DMS153 (cell line): ENCODE results near the gene TBC1D4.
"Not testable (repeated sequence)": the region's sequence is repeated elsewhere in the genome, so short reads cannot be mapped to it uniquely, and the experiment has no call there.

Source experiments
- DNase-seq: peaks from one replicate; lab custom pipeline; 2025; lab: John Stamatoyannopoulos, UW

The TBC1D4 gene

DNA sequence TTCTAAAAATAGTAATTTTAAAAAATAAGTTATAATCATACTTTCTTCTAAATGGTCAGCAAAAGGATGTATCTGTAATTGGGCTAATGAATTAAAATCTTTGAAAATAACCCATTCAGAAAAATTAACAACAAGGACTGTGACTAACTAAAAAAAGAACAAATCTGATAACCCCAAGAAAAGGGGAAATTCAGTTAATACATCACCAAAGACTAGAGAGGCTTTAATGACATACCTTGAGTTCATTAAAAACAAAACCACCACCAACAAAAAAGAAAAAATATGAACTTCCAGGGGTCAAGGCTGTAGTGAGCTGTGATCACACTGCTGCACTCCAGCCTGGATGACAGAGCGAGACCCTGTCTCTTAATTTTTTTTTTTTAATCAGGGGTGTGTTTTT is 121.8 kb downstream of the TBC1D4 start:
- DNase-seq: no peak

DNA sequence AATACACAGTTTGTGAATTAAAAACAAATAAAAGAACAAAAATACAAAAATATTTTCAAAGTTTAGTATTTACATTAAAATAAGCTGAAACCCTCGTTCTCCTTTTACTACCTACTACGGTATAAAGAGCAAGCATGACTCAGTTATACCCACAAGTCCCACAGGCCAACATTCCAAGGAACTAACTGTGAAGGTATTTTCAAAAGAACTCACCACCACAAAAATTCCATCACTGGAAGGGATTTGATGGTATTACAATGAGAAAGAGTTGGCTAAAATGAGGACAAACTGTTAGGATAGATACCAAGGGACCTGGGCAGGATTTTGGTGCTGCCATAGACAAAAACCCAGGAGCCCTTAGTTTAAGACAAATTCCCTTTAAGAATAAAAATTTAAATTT is 122.7 kb downstream of the TBC1D4 start:
- no peak for DNase-seq

DNA sequence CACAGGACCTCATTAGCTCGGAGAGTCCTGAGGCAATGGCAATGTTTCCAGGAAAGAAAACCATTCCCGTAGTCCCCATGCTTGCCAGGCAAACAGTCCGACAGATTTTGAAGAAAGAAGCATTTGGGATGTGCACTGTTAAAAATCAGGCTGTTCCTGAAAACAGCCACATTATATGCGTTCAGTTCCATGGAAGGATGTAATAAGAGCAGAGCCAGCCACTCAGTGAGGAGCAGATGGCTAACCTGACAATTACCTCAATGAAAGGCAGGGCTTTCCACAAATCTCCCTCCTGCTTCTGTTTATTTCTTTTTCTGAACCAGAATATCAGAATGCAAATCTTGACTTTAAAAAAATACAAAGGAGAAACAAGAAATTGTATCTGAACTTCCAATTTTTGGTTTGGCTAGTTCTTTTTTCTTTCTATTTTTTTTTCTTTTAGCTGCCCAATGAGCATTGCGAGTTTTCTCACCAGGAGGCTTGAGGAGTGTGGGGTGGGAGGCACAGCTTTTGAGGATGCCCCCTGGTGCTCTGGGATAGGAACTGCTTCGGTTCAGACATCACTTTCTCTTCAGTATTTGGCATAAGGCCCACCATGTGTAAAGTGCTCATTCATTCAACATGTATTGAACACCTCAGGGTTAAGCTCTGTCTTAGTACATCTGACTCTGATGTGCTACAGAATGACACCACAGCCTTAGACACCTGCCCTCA is 124.2 kb downstream of the TBC1D4 start:
- DNase-seq: no peak

DNA sequence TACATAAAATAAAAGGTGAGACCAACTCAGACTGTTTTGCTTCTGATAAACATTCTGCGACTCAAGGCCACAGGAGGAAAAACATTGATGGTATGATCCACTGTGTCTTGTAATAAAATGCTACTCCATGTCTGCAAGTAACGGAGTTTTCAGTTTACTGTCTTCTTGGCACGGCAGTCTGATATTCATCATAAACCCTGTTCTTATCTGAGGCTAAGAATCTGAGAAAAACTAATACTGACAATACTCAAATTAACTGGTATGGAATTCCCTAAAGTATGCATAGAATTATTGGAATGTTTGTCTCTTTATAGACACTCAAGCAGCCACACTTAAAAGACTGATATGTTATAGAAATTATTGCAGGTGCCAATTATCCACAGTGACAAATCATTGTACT is 125.5 kb downstream of the TBC1D4 start:
- DNase-seq: no peak

DNA sequence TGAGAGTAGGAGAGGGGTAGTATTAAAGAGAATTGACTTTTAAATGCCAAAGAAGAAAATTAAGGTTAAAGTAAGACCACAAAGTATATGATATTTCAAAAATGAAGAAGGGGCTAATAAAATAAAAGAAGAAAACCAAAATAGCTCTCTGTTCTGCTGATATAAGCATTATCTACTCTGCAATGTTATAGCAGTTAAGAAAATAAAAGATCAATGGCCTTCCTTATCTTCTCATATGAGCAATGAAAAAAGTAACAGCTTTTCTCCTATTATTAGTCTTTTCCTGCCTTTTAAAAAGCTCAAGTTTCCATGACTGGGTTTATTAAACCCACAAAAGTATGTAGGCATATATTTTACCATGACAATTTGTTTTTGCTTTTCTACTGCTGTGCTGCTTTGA is 126.4 kb downstream of the TBC1D4 start:
- no peak for DNase-seq

DNA sequence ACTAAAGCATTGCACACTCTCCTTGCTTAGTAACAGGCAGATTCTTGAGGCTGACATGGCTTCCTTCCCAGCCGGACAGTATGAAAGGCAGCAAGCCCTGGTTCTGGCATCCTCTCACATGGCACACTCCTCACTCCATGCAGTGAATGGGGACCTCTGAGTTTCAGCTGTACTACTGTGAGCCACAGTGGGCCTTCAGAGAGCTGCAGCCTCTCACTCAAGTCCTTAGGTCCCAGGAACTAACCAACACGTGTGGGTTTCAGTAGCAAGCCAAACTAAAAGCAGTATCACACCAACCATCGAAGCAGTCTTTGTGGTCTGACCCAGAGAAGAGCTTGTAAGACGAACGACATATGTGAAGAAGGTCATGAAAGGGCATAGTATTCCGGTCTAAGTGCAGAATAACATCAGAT is 128.2 kb downstream of the TBC1D4 start:
- no peak for DNase-seq

DNA sequence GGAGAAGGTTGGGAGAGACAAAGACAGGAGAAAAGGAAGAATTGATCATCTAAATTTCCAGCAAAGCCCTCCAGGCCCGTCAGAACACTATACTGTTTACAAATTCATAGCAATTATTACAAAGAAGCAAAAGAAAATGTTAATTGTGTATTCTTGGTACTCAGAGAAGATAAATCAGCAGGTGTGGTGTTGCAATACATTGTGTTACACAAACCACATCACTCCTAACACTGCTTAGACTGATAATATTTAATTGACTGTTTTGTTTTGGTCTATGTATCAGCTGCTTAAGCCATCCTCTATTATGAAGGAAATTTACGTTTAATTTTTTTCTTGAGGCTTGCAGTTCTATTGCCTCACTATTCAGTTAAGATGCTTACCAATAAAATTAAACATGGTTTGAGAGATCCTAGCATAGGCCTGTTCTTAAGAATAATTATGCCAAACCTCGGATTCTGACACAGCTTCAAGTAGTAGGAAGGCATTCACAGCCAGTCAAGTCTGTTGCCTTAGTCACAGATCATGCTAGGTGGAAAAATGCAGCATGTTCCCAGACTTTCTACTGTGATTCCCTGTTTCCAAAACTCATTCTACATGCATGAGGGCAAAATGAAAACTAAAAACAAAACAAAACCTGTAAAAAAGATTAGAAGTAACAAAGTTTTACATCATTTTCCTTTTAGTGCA is 129.2 kb downstream of the TBC1D4 start:
- DNase-seq: no peak

DNA sequence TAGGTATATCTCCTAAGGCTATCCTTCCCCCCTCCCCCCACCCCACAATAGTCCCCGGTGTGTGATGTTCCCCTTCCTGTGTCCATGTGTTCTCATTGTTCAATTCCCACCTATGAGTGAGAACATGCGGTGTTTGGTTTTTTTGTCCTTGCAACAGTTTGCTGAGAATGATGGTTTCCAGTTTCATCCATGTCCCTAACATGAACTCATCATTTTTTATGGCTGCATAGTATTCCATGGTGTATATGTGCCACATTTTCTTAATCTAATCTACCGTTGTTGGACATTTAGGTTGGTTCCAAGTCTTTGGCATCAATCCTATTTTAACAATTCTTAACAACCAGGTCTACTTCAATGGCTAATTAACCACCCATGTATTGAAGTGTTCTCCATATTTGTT is 130.4 kb downstream of the TBC1D4 start:
- not testable (repeated sequence) for DNase-seq

DNA sequence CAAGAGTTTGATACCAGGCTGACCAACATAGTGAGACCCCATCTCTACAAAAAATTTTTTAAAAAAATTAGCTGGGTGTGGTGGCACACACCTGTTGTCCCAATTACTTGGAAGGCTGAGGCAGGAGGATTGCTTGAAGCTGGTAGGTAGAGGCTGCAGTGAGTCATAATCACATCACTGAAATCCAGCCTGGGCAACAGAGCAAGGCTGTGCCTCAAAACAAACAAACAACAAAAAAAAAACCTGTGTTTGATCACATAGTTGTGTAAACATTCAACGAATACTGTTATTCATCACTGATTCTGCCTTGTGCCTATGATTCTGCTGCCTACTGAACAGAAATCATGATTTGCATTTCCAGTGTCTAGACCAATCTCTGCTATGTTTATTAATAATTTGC is 134.0 kb downstream of the TBC1D4 start:
- no peak for DNase-seq

DNA sequence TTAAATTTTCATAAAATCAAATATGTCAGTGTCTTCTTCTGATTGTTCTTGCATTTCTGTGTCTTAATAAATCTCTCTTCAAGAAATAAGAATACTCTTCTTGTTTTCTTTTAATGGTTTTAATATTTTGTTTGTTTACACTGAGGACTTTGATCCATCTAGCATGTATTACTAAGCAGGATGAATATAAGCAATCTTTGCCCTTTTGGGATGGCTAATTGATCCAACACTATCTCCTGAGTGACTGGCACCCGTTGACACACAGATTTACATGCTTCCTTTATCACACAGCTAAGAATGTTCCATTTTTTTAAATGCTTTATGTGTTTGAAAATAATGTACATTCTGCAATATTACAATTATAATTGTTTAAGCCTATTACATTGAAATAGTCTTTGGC is 134.5 kb downstream of the TBC1D4 start:
- DNase-seq: no peak

DNA sequence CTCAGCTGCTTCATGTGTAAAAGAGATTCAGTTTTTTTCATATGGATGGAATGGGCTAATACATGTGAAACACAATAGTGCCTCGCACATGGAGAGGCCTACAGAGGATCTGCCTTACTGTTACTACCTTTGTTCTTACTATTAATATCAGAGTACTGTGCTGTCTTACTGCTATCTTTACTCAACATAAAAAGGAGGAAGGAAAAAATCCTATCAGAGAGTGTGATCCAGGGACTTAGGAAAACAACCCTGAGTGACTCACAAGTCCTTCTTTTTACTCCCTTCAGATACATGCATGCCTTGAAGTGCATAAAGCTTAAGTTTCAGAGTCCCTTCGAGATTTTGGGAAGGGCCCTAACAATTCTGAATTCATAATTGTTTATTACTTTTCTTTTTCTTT is 136.8 kb downstream of the TBC1D4 start:
- no peak for DNase-seq

DNA sequence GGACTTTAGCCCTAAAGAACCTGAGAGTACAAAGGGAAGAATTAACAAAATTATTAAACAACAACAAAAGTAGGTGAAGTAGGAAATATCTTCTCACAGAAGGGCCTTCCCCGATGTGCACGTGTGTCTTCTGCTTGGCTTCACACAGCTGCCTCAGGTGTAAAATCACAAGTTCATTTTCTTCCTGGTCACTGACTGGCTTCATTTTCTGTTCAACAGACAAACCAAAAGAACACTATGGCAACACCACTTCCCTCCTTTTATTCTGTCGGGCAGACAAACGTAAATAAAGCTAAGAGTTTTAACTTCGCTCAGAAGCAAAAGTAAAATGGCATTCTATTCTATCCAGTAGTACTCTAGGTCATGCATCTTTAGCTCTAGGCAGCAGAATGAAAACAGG is 140.9 kb downstream of the TBC1D4 start:
- DNase-seq: no peak

DNA sequence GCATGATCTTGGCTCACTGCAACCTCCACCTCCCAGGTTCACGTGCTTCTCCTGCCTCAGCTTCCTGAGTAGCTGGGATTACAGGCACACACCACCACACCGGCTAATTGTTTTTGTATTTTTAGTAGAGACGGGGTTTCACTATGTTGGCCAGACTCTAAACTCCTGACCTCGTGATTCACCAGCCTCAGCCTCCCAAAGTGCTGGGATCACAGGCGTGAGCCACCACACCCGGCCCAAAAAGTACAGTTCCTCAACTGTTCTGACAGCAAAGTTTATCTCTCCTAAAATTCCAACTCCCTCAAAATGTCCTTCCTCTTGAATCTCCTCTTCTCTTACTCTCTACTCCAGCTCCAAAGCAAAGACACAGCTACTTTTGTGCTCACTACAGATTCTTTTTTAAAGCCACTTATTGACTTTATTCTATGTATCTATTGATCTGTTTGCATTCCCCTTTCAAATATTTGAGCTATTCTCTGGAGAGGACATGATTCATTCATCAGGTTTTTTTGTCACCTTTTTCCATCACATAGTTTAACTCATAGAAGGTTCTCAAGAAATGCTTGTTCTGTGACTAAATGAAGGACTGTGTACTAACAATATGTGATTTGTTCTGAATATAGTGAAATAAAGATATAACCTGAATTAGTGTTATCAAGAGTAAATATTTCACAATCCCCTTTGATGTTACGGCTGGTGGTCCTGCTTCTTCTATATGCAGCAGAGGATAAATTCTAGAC is 142.2 kb downstream of the TBC1D4 start:
- DNase-seq: no peak

DNA sequence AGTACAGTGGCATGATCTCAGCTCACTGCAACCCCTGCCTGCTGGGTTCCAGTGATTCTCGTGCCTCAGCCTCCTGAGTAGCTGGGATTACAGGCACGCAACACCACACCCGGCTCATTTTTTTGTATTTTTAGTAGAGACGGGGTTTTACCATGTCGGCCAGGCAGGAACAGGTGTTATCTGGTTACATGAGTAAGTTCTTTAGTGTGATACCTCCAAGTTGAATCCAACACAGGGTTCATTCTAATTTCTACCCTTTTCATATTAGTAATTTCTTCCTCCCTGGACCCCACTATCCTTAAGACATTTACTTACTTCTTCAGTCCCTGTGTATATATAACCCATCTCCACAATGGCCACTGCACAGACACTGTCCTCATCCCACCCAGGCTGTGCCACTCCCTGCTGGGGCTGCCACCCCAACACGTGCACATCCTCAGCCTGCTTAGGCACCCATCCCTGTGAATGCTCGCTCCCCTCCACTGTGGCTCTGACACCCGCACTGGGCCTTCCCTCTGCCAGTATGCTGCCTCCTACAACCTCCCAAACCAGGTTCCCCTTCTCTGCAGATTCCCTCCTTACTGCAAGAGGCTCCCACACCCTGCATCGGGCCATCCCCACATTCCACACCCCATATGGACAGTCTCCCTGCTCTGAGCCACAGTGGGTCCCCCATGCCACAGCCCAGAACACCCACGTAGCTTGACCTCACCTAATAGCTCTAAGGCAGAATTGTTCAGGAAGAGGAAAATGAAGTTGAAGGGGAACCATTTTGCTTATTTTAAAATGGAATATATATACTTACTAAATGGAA is 147.1 kb downstream of the TBC1D4 start:
- no peak for DNase-seq

DNA sequence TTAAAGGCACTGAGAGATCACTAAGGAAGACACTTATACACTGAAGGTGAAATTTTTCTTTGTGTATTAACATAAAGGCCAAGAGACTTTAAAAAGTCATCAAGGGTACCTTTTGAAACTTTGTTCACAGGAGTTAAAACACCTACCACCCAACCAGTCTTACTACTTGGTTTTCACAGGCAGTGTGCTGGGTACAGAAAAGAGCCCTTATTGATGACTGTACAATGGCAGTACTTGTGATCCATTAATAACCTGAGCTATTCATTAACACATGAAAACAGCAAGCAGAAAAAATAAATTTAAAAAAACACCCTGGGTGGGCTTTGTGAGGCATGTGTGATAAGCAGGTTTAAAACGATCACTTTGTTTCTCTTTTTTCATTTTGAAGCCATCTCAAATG is 148.9 kb downstream of the TBC1D4 start:
- no peak for DNase-seq

DNA sequence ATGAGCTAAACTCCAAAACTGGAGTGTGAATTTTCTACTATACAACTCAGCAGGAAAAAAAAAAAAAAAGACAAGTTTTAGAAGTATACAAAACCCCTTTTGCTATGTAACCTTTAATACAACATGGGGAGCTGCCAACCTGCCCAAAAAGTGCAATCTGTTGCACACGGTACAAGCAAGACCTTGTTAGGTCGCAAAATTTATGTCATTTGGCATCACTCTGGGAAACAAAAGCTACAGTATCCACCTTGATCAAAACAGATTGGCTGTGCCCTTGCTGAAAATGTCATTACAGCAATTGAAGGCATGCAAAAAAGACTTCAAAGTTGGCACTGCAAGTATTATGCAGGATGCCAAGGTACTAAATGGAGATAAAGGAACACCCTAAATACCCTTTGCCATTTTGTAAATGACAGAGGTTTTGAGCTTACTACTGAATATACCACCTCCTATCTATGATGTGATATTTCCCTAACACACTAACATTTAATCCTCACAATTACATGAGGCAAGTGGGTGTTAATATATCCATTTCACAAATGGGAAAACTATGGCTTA is 150.1 kb downstream of the TBC1D4 start:
- DNase-seq: no peak

DNA sequence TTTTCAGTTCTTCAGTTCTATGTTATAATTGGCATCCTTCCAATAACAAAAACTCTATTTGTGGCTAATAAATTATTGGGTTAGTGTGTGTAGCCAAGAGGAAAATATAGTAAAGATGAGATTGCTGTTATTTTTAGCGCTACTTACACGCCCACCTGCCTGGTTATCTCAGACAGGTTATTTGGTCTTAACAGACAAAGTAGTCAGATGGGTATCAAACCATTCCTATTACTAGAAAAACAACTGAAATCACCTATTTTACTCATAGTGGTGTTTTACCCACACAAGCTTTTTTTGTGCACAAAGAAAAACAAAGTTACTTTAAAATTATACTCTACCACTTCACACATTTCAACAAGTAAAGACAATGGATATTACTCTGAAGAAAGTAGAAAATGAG is 151.2 kb downstream of the TBC1D4 start:
- no peak for DNase-seq

DNA sequence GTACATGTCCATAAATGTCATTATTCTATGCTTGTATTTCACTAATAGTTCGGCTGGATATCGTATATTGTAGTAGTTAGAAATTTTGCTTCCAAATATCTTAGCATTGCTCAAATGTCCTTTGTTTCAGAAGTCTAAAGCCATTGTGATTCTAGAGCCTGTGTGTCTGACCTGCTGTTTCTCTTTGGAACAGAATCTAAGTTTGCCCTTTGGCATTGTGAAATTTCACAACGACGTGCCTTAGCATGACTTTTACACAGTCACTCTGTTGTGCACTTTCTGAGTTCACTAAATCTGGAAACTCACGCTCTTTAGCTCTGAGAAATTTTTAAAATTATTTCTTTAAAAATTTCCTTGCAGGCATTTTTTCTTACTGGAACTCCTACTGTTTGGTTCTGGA is 152.2 kb downstream of the TBC1D4 start:
- DNase-seq: no peak

DNA sequence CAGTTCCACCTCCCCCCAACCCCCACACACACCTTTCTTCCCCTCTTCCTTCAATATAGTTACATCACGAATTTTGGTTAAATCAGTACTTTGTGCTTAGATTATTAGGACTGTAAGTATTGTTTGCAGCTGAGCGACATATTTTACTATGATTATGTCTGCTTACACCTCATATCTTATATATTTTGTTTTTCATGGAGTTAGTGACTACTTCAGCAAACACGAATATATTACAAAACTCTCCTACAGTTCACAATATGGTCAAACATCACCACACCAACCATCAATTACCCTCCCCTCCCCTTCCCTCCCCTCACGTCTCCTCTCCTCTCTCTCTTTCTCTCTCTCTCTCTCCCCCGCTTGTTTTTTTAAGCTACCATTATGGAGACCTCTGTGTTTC is 152.9 kb downstream of the TBC1D4 start:
- no peak for DNase-seq

DNA sequence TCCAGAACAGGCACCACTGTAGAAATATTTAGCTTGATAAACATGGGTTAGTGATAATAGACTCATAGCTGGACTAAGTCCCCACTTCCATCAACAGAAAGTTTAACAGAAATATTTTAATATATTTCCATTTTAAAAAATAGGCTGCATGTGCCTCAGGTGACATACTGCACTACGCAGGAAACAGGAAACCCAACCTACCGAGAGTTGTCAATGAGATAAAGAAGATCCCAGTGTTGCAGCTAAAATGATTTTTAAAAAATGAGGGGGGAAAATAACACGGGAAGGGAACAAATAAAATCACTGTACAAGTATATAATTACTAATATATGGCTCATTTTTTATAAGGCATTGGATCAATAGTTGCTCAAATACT is 154.8 kb downstream of the TBC1D4 start:
- no peak for DNase-seq

DNA sequence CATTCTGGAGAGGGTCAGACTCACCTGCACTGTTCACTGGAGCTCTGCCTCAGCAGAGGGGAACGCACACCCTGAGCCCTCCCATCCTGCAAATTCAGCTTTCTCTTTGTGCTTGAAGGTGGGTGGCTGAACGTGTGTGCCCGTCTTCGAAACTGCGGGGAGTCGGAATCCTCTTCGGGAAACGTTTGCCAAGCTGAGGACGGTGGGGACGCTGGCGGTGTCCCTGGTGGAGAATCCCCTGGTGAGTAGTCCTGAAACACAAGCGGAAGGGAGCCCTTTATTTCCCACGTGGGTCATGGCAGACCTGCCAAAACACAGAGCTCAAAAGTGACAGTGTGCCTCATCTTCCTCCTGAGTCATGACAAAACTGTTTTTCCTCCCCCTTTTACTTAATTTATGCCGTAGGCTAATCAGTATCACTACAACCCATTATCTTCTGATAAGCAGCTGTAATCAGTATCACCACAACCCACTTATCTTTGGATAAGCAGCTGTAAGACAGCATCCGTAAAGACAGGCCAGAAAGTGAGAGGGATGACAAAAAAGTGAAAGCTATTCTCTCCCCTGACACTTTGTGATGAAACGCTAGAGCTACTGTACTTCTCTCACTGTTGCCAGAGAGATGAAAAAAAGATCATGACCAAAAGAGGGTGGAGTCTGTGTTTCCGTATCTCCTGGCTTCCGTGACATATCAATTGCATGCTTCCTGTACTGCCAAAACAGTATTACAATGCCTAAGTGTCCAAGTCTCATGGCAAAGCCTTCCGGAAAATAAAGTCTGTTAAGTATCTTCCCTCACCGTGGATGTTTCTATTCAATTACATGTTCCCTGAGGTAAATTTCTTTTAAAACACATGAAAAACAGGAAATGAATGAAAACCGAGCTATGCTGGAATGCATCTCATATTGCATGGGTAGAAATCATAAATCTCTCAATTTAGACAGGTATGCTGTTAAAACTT is 155.5 kb downstream of the TBC1D4 start:
- DNase-seq: no peak
